NCI-H226 (cell line): Measurements from ENCODE around the gene CSNK1A1.
"Not testable (repeated sequence)": the region's sequence is repeated elsewhere in the genome, so short reads cannot be mapped to it uniquely, and the experiment has no call there.

Experiments
- DNase-seq: peaks from one replicate; pipeline ENCODE4 v3.0.0-alpha.2; 2015

The CSNK1A1 gene

DNA sequence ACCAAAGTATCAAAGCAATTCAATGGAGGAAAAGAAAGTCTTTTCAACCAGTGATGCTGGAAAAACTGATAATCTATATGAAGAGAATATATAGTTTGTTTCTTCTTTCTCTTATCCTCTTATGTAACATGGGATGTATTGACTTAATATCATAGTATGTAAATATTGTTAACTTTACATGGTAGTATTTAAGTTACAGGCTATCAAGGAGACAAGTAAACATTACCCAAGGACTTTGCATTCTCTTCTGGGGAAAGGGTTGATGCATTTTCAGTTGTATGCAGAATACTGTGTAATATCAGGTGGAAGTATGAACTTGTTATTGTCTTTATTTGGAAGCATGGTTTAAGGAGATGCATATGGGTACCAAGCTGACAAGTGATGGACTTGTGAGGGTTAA is 20.9 kb upstream of the CSNK1A1 start:
- DNase-seq = no peak

DNA sequence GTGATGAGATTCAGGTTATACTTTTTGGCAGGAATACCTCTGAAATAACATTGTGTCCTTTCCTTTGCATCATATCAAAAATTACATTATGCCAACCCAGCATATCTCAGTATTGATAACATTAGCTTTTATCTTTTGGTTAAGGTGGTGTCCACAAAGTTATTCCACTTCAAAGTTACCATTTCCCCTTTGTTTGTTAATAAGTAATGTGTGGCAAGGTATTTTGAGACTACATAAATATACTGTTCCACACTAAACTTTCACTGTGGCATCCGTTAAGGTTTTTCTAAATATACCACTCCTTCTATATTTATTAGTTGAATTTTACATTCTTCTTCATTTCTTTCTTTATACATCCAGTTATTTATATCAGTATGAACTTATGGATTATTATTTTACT is 16.0 kb upstream of the CSNK1A1 start:
- DNase-seq = no peak

DNA sequence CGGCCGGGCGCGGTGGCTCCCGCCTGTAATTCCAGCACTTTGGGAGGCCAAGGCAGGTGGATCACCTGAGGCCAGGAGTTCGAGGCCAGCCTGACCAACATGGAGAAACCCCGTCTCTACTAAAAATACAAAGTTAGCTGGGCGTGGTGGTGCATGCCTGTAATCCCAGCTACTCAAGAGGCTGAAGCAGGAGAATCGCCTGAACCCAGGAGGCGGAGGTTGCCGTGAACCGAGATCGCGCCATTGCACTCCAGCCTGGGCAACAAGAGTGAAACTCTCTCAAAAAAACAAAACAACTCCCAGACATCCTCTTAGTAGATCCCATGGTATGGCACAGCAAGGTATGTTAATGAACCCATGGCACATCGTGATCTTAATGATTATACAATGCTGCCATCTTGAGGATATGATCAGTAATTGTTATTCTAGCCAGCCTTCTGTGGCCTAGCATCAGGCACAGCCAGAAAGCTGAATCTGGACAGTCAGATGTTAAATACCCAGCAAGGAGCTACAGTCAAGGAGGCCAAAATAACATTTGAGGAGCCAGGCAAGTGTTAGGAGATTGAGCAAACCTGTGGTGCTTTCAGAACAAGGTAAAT is 13.4 kb upstream of the CSNK1A1 start:
- peak; percentile 64 for DNase-seq

DNA sequence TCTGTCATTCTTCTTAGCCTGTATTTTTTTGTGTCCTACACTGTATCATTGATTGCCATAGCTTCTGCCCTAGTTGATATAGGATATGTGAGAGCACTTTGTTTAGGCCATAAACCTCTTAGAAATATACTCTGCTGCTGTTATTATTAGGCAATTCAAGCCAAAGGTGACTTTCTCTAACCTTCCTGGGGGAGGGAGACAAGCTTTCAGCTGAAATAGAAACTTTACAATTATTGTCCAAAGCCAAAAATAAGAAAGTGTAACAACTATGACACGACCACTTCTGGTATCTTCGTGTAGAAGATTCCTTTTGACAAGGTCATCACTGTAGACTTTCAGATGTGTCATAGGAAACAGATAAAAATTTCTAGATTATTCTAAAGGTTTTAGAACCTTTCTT is 12.2 kb upstream of the CSNK1A1 start:
- no peak for DNase-seq

DNA sequence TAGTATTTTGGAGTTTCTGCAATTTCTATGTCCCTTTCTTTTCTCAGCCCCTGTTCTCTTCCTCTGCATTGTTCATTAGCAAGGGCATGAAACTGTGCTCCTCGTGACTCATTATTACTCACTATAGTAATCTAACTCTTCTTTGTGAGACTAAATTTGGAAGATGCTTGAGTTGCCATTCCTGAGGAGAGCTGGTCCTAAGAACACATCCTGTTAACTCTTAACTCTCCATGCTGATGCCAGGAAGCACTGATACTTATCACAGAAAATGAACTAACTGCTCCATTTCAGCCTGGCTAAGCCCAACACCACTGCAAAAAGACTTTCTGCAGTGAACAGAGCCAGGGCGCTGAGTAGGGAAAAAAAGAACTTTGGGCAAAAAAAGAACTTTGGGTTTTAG is 10.6 kb upstream of the CSNK1A1 start:
- DNase-seq = peak; percentile 94

DNA sequence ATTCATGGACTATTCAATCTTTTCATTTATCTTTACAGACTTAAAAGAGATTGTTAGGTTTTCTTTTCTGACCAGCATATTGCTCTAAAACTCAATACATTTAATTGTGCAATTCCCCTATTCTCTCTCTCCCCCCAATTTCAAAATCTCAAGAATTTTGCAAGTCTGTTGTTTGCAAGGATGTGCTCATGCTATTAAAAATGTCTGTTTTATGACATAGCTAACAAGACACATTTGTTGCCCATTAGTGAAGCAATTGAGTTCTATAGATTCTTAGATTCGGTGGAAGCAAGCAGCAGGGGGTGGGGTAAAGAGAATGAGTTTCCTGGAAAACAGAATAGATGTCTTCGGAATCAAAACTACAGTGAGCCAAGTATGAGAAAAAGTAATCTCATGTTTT is 8.5 kb upstream of the CSNK1A1 start:
- no peak for DNase-seq

DNA sequence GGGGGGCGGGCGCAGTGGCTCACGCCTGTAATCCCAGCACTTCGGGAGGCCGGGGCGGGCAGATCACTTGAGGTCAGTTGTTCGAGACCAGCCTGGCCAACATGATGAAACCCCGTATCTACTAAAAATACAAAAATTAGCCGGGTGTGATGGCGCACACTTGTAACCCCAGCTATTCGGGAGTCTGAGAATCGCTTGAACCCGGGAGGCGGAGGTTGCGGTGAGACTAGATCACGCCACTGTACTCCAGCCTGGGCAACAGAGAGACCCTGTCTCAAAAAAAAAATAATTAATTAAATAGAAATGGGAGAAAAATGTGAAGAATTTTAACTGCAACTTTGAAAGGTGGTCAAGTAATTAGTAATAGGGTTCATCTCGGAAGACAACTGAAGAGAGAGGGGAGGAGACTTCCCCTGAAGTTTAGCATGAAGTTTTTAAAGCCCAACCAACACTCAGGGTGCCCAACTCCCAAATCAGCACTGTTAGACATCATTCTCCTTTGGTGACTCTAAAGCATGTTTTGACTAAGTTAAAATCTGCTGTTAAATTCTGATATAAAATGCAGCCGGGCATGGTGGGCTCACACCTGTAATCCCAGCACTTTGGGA is 1.4 kb upstream of the CSNK1A1 start:
- no peak for DNase-seq

DNA sequence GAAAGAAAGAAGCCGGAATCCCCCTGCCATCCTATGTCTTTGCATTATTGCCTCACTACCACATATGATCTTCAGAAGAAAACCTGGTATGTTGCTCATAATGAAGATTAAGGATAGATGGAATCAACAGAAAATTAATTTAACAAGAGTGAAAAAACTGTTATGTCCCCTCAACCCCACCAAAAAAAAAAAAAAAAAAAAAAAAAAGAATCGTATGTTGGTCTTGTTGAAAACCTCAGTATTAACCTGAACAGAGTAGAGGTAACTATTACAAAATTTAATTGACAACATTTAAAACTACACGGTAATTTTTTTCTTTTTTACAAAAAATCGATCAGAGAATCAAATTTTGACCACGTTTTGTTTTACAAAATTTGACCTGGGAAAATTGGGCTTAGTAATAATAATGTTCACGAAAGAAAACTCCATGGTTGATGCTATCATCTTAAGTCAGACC is 827 bp upstream of the CSNK1A1 start:
- no peak for DNase-seq

DNA sequence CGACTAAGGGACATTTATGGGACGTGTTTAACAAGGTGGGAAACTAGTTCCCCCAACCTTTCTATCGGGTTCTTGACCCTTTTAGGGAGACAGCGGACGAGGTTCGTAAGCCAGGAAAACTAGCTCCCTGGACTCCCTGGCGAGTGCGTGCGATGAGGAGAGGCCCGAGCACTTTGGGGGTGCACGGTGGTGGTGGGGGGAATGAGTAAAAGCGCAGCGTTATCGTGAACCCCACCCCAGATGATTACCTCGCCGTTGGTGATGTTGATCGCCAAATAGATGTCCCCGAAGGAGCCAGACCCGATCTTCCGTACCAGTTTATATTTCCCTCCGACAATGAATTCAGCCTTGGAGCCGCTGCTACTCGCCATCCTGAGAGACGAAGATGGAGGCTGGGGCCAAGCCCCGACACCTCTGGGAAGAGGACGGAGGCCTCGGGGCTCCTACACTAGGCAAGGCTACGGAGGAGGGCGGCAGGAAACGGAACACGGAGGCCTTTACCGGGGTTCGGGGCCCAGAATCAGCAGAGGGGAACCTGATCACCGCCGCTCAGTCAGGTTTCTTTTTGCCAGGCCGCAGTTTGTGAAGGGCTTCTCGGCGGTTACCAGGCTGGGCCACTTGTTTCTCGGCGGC is 529 bp downstream of the CSNK1A1 start:
- DNase-seq = no peak

DNA sequence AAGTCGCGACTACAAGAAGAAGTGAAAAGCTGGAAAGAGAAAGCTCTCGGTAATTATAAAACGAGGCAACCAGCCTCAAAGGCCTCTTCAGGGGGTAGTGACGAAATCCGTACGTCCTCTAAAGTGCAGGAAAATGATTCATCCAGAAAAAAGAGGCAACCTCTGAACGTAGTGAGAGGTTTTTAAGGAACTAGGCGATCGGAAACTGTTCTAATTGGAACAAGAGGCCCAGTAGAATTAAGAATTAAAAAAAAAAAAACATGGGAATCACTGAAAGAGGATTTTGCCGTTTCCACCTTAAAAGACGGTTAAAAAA is 1.0 kb downstream of the CSNK1A1 start:
- peak; percentile 27 for DNase-seq

DNA sequence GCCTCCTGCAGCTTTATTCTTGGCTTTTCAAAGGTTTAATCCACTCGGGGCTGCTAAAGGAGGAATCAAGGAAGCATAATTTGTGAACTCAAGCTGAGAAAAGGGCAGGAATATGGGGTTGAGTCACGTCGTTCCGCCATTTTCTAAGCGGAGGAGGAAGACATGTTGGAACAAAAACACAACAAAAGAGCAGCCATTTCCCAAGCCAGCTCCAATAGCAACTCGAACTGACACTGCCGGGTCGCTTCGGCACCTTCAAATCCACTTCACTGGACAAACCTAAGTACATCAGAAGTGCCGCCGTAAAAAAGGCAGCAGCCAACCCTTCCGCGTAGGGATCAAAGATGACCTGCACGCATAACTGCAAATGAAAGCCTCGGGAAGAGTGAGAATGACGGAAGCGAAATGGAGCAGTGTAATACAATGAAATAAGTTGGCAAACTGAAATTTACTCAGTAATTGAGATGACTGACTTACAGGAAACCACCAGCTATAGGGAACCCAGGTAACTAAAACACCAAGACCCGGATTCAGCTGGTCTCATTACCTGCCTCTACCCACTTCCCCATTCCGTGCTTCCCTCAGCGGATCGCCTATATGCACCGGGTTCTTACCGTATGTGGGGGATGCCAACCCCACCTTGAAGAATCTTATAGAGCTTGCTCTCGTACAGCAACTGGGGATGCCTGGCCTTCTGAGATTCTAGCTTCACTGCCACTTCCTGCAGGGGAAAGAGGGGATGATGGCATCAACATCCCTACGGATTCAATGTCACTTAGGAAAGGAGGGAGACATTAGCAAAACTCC is 1.6 kb downstream of the CSNK1A1 start:
- DNase-seq = peak; percentile 56

DNA sequence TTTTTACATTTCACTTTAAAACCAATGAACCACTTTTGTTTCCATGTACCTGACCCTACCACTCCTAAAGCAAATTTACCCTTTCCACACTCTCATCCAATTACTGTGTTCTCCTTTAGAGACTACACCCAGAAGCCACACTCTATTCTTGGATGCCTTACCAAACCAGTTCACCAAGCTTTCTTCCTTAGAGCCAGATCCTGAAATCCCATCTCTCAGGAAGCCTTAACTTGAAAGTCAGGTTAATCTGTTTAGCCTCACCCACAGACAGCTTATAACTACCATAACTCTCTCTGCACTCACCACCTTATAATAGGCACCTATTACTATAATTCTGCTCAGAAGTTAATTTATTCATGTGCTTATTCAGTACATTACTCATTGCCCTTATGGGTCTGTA is 4.3 kb downstream of the CSNK1A1 start:
- no peak for DNase-seq

DNA sequence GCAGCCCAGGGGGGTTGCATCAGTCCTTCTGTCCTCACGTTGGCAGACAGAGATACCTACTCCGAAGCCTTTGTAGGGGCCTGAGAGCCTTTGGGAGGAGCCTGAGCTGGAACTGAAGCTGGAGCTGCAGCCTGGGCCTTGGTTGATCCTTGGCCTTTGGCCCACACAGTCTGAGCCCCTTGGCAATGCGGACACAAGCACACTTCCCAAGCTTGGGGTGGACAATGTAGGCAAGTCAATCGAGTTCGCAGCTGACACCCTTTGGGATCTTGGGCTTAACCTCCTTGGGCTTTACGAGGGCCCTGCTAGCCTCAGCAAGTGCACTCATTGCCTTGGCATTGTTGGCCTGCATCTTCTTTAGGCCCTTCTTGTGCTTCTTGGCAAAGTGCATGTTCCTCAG is 5.9 kb downstream of the CSNK1A1 start:
- no peak for DNase-seq

DNA sequence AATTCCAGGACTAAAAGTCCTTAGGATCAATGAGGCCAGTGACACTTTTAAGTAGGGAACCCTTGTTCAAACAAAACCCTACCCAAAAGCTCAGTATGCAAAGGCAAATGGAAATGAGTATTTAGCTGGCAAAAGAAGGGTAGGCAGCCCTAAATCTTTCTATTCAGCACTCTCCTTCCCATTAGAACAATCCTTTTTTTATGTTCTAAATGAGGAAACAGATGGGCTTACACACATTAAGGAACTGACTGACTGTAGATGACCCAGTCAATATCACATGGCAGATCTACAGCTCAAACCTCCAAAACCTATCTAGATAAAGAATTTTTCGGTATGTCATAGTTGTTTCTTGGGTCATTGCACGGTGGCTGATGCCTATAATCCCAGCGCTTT is 7.2 kb downstream of the CSNK1A1 start:
- no peak for DNase-seq

DNA sequence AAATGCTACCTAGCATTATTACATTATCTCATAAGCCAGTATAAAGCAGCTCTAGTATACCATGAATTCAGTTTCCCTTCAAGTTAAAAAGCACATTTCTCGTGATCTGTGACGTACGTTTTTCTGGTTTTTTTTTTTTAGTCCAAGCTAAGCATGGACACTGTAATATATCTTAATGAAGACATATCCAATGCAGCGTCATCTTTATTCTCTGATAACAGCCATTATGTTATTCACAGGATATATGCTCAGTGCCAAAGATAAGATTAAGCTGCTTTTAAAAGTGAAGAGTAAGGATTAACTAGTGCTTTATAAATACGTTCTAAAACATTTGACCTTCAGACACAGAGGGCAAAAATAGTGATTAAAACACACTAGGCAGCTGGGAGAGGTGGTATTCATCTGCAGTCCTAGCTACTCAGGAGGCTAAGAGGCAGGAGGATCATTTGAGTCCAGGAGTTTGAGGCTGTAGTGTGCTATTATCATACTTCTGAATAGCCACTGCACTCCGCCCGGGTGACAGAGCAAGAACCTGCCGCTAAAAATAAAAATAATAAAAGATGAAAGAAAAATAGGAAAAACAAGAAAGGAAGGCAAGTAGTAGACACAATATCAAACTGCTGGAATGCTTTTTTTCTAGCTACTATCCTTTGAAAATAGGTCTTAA is 7.7 kb downstream of the CSNK1A1 start:
- DNase-seq = no peak

DNA sequence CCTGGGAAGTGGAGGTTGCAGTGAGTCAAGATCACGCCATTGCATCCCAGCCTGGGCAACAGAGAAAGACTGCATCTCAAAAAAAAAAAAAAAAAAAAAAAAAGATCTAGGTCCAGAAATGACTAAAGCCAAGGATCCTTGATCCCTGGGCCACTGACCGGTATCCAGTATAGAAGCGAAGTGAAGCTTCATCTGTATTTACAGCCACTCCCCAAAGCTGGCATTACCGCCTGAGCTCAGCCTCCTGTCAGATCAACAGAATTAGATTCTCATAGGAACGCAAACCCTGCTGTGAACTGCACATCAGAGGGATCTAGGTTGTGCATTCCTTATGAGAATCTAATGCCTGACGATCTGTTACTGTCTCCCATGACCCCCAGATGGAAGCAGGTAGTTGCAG is 9.3 kb downstream of the CSNK1A1 start:
- DNase-seq = no peak

DNA sequence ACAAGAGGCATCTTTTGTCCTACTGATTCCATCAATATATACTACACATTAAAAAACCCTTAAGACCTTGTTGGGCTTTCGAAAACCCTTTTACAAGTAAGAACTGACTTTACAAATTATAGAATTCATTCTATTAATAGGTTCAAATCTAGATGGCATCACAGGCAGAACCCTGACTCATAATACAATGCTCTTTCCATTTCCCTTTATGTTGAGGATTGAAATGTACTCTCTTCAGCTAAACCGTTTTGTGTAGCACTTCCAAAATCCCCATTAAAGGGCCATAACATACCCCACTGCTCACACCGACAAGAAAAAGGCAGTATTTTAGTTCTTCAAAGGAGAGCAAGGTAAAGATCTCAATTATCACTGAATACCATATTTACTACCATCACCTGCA is 11.2 kb downstream of the CSNK1A1 start:
- DNase-seq = no peak

DNA sequence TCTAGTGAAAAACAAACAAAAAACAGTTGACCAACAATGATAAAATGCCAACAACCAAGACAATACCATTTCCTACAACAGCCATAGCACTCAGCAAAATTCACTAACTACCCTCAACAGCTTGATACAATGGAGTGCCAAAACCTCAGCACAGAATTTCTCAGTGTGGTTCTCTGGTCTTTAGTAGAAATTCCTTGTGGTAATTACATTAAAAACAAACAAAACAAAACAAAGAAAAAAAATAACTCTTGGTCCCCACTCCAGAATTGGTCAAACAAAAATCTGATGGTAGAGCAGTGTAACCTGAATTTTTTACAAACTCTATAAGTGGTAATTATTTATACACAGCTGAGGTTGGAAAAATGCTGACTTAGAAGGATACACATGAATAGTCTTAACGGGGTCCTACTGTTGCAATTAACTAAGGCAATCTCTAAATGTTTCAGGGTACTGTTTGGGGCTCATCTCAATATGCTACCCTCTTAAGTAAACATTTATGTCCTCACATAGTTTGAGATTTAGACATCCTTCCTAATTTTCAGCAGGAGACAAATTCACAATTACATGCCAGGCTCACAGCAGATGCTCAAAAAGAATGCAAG is 13.8 kb downstream of the CSNK1A1 start:
- DNase-seq = no peak

DNA sequence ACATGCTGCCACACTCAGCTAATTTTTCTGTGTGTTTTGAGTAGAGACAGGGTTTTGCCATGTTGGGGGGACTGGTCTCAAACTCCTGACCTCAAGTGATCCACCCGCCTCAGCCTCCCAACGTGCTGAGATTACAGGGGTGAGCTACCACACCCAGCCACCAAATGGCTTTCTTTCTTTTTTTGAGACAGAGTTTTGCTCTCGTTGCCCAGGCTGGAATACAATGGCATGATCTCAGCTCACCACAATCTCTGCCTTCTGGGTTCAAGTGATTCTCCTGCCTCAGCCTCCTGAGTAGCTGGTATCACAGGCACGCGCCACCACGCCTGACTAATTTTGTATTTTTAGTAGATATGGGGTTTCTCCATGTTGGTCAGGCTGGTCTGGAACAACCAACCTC is 15.5 kb downstream of the CSNK1A1 start:
- DNase-seq = not testable (repeated sequence)

DNA sequence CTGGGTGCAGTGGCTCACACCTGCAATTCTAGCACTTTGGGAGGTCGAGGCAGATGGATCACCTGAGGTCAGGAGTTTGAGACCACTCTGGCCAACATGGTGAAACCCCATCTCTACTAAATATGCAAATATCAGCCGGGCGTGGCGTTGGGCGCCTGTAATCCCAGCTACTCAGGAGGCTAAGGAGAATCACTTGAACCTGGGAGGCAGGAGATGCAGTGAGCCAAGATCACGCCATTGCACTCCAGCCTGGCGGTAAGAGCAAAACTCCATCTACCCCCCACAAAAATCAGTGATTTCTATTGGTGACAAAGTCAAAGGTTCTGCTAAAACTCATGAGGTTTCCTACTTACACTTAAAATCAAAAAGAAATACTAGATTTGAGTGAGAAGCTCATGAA is 18.8 kb downstream of the CSNK1A1 start:
- no peak for DNase-seq

DNA sequence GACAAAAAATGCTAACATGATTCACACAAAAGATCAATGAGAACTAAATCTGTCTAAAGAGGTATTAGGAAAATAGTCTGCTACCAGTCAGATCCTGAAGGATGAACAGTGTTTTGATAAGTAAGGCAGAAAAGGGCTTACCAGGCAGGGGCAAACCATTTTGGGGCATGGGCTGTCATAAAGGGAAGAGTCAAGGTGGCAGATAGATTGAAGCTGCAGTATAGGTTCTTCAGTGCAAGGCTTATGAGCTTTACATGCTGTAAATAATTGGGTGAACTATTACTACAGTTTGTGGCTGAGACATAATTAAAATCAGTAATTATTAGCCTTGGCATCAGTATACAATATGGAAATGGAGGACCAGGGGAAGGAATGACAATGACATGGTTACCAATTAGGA is 21.8 kb downstream of the CSNK1A1 start:
- DNase-seq = no peak

DNA sequence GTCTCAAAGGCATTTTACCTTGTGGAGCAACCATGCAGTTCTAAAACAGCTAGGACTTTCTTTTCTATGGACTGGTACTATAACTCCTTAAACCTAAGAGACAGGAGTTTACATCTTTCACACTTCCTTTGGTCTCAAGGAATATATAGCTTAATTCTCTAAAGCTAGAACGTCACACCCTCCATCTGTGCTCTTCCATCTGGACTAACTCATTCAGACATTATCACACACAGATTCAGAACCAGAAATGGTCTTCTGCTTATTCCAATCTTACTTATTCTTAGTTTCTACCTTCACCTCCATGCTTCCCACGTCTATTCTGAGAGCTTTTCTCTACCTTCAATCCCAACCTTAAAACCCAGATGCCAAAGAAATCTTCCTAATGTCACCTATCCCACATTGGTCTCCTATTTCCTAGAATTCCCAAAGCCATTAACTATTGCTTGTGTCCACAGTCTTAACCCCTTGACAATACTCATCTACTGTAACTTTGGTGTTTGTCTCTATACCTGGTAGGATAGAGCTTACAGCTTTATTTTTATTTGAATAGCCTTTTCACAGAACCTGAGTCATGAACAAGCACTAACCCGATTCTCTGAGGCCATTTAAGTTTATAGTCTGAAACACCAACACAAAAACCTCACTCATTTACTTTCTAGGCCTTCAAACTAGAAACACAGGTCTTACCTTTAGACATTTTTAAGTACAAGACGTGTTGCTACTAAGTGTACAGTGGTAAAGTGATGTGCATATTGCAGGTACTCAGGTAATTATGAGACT is 22.8 kb downstream of the CSNK1A1 start:
- no peak for DNase-seq
